ENCODE data around the gene SERPINE2. TPM values are rescaled to one million over a fixed set of nuclear protein-coding genes. Genes with fewer than 3 reads are reported as not detected.
"Not testable (repeated sequence)": the region's sequence is repeated elsewhere in the genome, so short reads cannot be mapped to it uniquely, and the experiment has no call there.

Gene SERPINE2
- total RNA-seq, 1 donor from 2014 or later = 10.7 TPM

GRCh38 chr2:224017957-224018356 is 21.1 kb downstream of the SERPINE2 start:
- no peak for DNase-seq (ENCODE audit: low read depth, low spot score)

- no peak for DNase-seq (ENCODE audit: low read depth, low spot score)
Observed at GRCh38 chr2:224016963-224017362, 22.1 kb downstream of the SERPINE2 start.

- no peak for DNase-seq (ENCODE audit: low read depth, low spot score)
Observed at GRCh38 chr2:224014336-224014735, 24.8 kb downstream of the SERPINE2 start.

- DNase-seq (ENCODE audit: low read depth, low spot score) = no peak
Observed at GRCh38 chr2:224011837-224012236, 27.2 kb downstream of the SERPINE2 start.

GRCh38 chr2:224009605-224010315 is 29.3 kb downstream of the SERPINE2 start:
- DNase-seq (ENCODE audit: low read depth, low spot score) = no peak

GRCh38 chr2:224008702-224009261 is 30.3 kb downstream of the SERPINE2 start:
- DNase-seq (ENCODE audit: low read depth, low spot score) = no peak

- DNase-seq (ENCODE audit: low read depth, low spot score) = no peak
Observed at GRCh38 chr2:224004105-224004695, 34.9 kb downstream of the SERPINE2 start.

GRCh38 chr2:224000662-224001061 is 38.4 kb downstream of the SERPINE2 start:
- DNase-seq (ENCODE audit: low read depth, low spot score) = not testable (repeated sequence)

GRCh38 chr2:223999862-224000261 is 39.2 kb downstream of the SERPINE2 start:
- no peak for DNase-seq (ENCODE audit: low read depth, low spot score)

GRCh38 chr2:223998948-223999347 is 40.1 kb downstream of the SERPINE2 start:
- no peak for DNase-seq (ENCODE audit: low read depth, low spot score)

- DNase-seq (ENCODE audit: low read depth, low spot score) = no peak
Observed at GRCh38 chr2:223997938-223998337, 41.1 kb downstream of the SERPINE2 start.

- DNase-seq (ENCODE audit: low read depth, low spot score) = no peak
Observed at GRCh38 chr2:223996391-223996790, 42.7 kb downstream of the SERPINE2 start.

- no peak for DNase-seq (ENCODE audit: low read depth, low spot score)
Observed at GRCh38 chr2:223995569-223995968, 43.5 kb downstream of the SERPINE2 start.

- DNase-seq (ENCODE audit: low read depth, low spot score) = no peak
Observed at GRCh38 chr2:223994562-223995162, 44.4 kb downstream of the SERPINE2 start.

- peak; percentile 56 for DNase-seq (ENCODE audit: low read depth, low spot score)
Observed at GRCh38 chr2:223993634-223994232, 45.4 kb downstream of the SERPINE2 start.

- DNase-seq (ENCODE audit: low read depth, low spot score) = no peak
Observed at GRCh38 chr2:223991611-223992010, 47.5 kb downstream of the SERPINE2 start.

- no peak for DNase-seq (ENCODE audit: low read depth, low spot score)
Observed at GRCh38 chr2:223989856-223990232, 49.2 kb downstream of the SERPINE2 start.

GRCh38 chr2:223989206-223989855 is 49.8 kb downstream of the SERPINE2 start:
- DNase-seq (ENCODE audit: low read depth, low spot score) = no peak

GRCh38 chr2:223981241-223981640 is 57.8 kb downstream of the SERPINE2 start:
- no peak for DNase-seq (ENCODE audit: low read depth, low spot score)

- no peak for DNase-seq (ENCODE audit: low read depth, low spot score)
Observed at GRCh38 chr2:223980803-223981202, 58.3 kb downstream of the SERPINE2 start.

- DNase-seq (ENCODE audit: low read depth, low spot score) = no peak
Observed at GRCh38 chr2:223980397-223980735, 58.7 kb downstream of the SERPINE2 start.

All from pulmonary artery endothelial cell (primary cell).